ENCODE results near the gene C1RL.

- TF ChIP-seq, protein P1, sequence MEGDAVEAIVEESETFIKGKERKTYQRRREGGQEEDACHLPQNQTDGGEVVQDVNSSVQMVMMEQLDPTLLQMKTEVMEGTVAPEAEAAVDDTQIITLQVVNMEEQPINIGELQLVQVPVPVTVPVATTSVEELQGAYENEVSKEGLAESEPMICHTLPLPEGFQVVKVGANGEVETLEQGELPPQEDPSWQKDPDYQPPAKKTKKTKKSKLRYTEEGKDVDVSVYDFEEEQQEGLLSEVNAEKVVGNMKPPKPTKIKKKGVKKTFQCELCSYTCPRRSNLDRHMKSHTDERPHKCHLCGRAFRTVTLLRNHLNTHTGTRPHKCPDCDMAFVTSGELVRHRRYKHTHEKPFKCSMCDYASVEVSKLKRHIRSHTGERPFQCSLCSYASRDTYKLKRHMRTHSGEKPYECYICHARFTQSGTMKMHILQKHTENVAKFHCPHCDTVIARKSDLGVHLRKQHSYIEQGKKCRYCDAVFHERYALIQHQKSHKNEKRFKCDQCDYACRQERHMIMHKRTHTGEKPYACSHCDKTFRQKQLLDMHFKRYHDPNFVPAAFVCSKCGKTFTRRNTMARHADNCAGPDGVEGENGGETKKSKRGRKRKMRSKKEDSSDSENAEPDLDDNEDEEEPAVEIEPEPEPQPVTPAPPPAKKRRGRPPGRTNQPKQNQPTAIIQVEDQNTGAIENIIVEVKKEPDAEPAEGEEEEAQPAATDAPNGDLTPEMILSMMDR (IDR thresholded peaks at IDR 0.05) = no peak
- TF ChIP-seq POLR2A (IDR thresholded peaks at IDR 0.05) = no peak
Observed at GRCh38 chr12:7120166-7120565, 11.2 kb upstream of the C1RL start.
